Measurements from ENCODE around the gene DGKB. TPM values are rescaled to one million over a fixed set of nuclear protein-coding genes. Genes with fewer than 3 reads are reported as not detected.

Gene DGKB
- polyA plus RNA-seq (2011; rRNA removed): 0.01 TPM in 1 of 2 replicates, not detected in the other
- not detected in 2 replicates for polyA plus RNA-seq (2012; cell fraction: cytosol; rRNA removed)
- polyA plus RNA-seq (2012; cell fraction: nucleus; rRNA removed): not detected in 2 replicates
- not detected in 3 replicates for polyA plus RNA-seq (2017; fragmentation: RNase III; extraction: RNeasy Plus Mini Kit Qiagen cat#74134 plus additional on column Dnase treatment)
- 0.15 TPM in 1 of 2 replicates, not detected in the other for polyA minus RNA-seq (2011; rRNA and poly(A)+ RNA removed)

GRCh38 chr7:14902589-14903067 lies at the start of gene DGKB:
Gene DGKB, minus strand, starts transcription at chr7:14902751.
- Histone ChIP-seq H3K27ac (no peak within 1 kb of the TSS), H3K9me3 (no peaks in the 10 kb centered on the region), H3K4me2 (no peak within 1 kb of the TSS), H3K4me3 (no peak within 1 kb of the TSS), H3K4me1 (no peaks in the 10 kb centered on the region)
- POLR2A ChIA-PET: no interaction called here
- WGBS (ENCODE audit: missing lambda C conversion rate): 15% methylated on average over 14 of the region's 16 CpGs
- FAIRE-seq: no peak
- no peak; a peak in 1 of 6 replicates for ATAC-seq
- no peak for TF ChIP-seq TFCP2L1 (CRISPR knock-in tag; IDR thresholded peaks at IDR 0.05)
- TF ChIP-seq CHD4 (IDR thresholded peaks at IDR 0.05; ENCODE audit: borderline replicate concordance): no peak
- no peak for TF ChIP-seq NFE2L2 (conservative IDR thresholded peaks at IDR 0.05; ENCODE audit: low read length)
- no peak for TF ChIP-seq EHMT2 (IDR thresholded peaks at IDR 0.05; ENCODE audit: low read depth)
- TF ChIP-seq CEBPB (IDR thresholded peaks at IDR 0.05): no peak
- TF ChIP-seq RCOR1 (IDR thresholded peaks at IDR 0.05; ENCODE audit: low read depth, low read length): no peak
- TF ChIP-seq TP53 (CRISPR knock-in tag; IDR thresholded peaks at IDR 0.05): no peak
- TF ChIP-seq CTCF (IDR thresholded peaks at IDR 0.05): no peak
- no peak for TF ChIP-seq POLR2A (IDR thresholded peaks at IDR 0.05; ENCODE audit: low read length)
- TF ChIP-seq FOSL2 (IDR thresholded peaks at IDR 0.05): no peak
- TF ChIP-seq FOSL2 (CRISPR knock-in tag; IDR thresholded peaks at IDR 0.05): no peak
- no peak for TF ChIP-seq MYC (IDR thresholded peaks at IDR 0.05; ENCODE audit: borderline replicate concordance, low read length)
- no peak for TF ChIP-seq JUN (IDR thresholded peaks at IDR 0.05)
- no peak for TF ChIP-seq ELK1 (IDR thresholded peaks at IDR 0.05; ENCODE audit: low read depth, low read length)
- CTCF ChIA-PET: interaction anchor here (0.6 kb wide), 1 partner anchor 679 kb away, joined by 3 read pairs; no protein-coding TSS in a partner anchor
- DNase-seq (ENCODE audit: low read depth in 1 of 2, low spot score in 1 of 2): no peak

- Histone ChIP-seq H3K4me3 (no peak overlapping the region), H3K27ac (no peak overlapping the region), H3K4me2 (no peak overlapping the region), H3K4me1 (no peaks in the 10 kb centered on the region), H3K9me3 (no peaks in the 10 kb centered on the region)
- 9% methylated on average over 4 of the region's 4 CpGs for WGBS (ENCODE audit: missing lambda C conversion rate)
- ATAC-seq: no peak
- no peak for DNase-seq (ENCODE audit: low read depth in 1 of 2, low spot score in 1 of 2)
- POLR2A ChIA-PET: no interaction called here
- no peak for FAIRE-seq
- CTCF ChIA-PET: interaction anchor here (0.6 kb wide), 1 partner anchor 233 kb away, joined by 3 read pairs; no protein-coding TSS in a partner anchor
- no peak for TF ChIP-seq BCL3 (IDR thresholded peaks at IDR 0.05)
- TF ChIP-seq RAD21 (conservative IDR thresholded peaks at IDR 0.05 in 1 of 2, IDR thresholded peaks at IDR 0.05 in 1 of 2): no peak
- no peak for TF ChIP-seq TFCP2L1 (CRISPR knock-in tag; IDR thresholded peaks at IDR 0.05)
- no peak for TF ChIP-seq USF2 (IDR thresholded peaks at IDR 0.05)
- TF ChIP-seq ZC3H11A (IDR thresholded peaks at IDR 0.05): no peak
- TF ChIP-seq FOSB (CRISPR knock-in tag; IDR thresholded peaks at IDR 0.05): no peak
Observed at GRCh38 chr7:14950013-14950412, 47.5 kb upstream of the DGKB start.

Data from A549 (cell line).